HUES6 (cell line): ENCODE measurements around the gene DCC.

Experiments
- H3K27ac ChIP-seq: 2 replicates; pipeline ENCODE4 v1.7.0; 2013; ENCODE audit warnings: low read depth, mild to moderate bottlenecking, low read length, inconsistent platforms
- H3K27me3 ChIP-seq: 2 replicates; pipeline ENCODE4 v1.6.1; 2013; ENCODE audit warnings: low read length; ENCODE audit not compliant: control insufficient read depth, insufficient read depth
- H3K36me3 ChIP-seq: 2 replicates; pipeline ENCODE4 v1.6.1; 2013; ENCODE audit warnings: low read length; ENCODE audit not compliant: control insufficient read depth, insufficient read depth
- H3K4me1 ChIP-seq: 2 replicates; pipeline ENCODE4 v1.6.1; 2013; ENCODE audit warnings: low read length; ENCODE audit not compliant: control insufficient read depth, insufficient read depth
- H3K4me3 ChIP-seq: 2 replicates; pipeline ENCODE4 v1.5.1; 2013; ENCODE audit warnings: low read depth, low read length
- H3K9ac ChIP-seq: one replicate; pipeline ENCODE4 v1.6.1; 2013; ENCODE audit warnings: mild to moderate bottlenecking, low read length
- H3K9me3 ChIP-seq: 2 replicates; pipeline ENCODE4 v1.6.1; 2013; ENCODE audit warnings: low read depth, low read length; ENCODE audit not compliant: control insufficient read depth, insufficient read depth

The DCC gene

DNA sequence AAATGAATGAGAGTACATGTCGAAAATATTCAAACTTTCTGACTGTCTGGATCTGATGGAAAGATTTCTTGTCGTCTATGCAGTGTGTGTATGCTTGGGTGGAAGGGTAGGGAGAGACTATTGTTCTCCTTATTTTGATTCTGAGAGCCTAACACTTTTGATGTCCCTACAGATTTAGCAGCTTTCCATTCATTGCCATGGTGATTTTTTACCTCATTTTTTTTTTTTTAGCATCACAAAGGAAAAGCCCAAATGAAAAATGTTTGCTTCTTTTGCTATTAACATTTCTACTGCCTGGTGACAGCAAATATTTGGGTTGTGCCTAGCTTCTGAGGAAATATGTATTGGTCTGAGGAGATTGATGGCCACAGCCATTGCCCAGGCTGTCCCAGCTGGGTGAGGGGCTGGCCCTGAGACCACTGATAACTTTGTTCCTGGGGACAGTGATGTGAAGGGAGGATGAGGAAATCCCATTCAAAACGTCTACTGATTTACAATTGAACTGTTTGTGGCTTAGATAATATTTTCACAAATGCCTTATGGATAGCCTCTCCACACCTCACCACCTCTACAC, 558.6 kb downstream of the DCC start:
- no peak overlapping the region for H3K9ac ChIP-seq
- no peaks in the 10 kb centered on the region for H3K36me3 ChIP-seq
- no peak overlapping the region for H3K4me3 ChIP-seq
- H3K4me1 ChIP-seq = no peaks in the 10 kb centered on the region; the same call in 1 of the 2 replicates
- H3K27me3 ChIP-seq = no peaks in the 10 kb centered on the region
- no peak overlapping the region for H3K27ac ChIP-seq
- no peaks in the 10 kb centered on the region for H3K9me3 ChIP-seq

DNA sequence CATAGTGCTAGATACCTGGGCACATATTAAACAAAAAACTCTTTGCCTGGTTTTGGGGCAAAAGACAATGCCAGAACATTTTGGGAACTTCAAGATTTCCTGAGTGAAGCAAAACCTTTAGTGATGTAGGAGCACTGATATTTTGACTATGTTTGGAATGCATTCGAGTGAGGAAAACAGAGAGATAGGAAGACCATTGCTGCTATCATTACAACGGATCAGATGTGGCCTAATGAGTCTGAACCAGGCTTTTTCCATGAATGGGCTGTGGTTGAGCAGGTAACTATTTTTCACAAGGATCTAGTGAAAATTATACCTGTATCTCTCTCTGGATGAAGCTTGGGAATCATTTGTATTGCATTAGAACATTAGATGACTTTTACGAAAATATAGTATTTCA, 562.2 kb downstream of the DCC start:
- Histone ChIP-seq H3K27ac (no peak overlapping the region), H3K9me3 (no peaks in the 10 kb centered on the region), H3K4me3 (no peak overlapping the region), H3K27me3 (no peaks in the 10 kb centered on the region), H3K4me1 (no peaks in the 10 kb centered on the region; the same call in 1 of the 2 replicates), H3K36me3 (no peaks in the 10 kb centered on the region), H3K9ac (no peak overlapping the region)

DNA sequence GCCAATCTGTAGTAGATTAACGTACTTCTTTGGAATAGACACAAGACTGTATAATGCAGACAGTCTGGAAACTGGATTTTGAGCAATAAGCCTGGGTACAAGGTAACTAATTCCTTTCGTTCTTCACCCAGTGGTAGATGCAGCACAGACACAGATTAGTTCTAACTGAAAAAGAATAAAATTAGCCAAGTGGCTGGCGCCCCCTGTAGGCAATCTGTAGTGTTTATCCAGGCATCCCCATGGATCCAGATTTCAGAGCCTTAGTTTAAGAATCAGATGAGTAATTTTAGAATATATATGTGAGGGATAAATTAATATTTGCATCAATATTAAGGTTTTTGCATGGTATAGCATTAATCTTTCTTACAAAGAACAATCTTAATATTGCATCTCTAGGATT, 563.9 kb downstream of the DCC start:
- H3K27me3 ChIP-seq = no peaks in the 10 kb centered on the region
- no peak overlapping the region for H3K9ac ChIP-seq
- H3K4me3 ChIP-seq = no peak overlapping the region
- no peak overlapping the region for H3K27ac ChIP-seq
- no peaks in the 10 kb centered on the region for H3K9me3 ChIP-seq
- no peaks in the 10 kb centered on the region for H3K36me3 ChIP-seq
- peaks cover 4% of the 10 kb centered on the region; the same call in 1 of the 2 replicates for H3K4me1 ChIP-seq

DNA sequence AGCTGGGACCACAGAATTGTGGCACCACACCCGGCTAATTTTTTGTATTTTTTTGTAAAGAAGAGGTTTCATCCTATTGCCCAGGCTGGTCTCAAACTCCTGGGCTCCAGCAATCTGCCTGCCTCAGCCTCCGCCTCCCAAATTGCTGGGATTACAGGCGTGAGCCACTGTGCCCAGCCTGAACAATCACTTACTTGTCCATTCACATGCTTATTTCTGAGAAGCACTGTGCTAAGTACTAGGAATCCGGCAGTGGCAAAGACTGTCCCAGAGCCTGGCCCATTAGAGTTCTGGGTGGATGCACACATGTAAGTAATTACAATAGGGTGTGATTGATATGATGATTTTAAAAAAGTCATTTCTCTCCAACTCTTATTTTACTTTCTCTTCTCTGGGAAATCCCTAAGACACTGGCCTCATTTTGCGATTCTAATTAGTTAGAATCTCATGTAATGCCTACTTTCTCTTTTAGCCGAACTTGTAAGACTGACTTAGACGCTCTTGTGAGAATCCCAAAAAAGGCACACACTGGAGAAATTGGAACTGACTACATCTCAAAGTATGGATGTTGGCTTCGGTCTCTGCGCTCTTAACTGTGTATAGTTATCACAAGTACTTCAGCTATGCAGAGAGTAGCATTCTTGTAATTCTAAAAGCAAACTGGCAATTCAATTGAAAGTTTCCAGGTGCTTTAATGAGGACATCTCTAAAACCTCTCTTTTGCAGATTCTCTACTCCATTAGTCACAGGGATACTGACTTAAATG, 567.7 kb downstream of the DCC start:
- H3K27me3 ChIP-seq = no peaks in the 10 kb centered on the region
- H3K4me1 ChIP-seq = peaks cover 4% of the 10 kb centered on the region; the same call in 1 of the 2 replicates
- no peak overlapping the region for H3K27ac ChIP-seq
- no peaks in the 10 kb centered on the region for H3K9me3 ChIP-seq
- no peak overlapping the region for H3K4me3 ChIP-seq
- no peaks in the 10 kb centered on the region for H3K36me3 ChIP-seq
- H3K9ac ChIP-seq = no peak overlapping the region

DNA sequence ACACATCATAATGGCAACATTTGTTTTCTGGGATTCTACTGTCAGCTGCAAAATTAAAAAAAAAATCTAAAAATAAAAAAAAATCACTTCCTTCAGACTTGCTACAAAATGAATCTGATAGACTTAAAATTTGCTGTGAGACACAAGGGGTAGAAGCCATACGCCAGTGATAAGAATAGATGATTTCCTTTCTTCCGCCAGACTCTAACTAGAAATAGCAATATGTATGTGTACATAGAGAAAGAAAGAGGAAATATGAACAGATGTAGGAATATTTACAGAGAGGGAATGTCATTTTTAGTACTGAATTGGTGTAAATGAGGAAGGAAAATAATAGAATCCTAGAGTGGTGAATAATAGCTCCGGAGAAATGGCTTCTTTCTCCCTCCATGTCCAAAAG, 574.2 kb downstream of the DCC start:
- Histone ChIP-seq H3K4me3 (no peak overlapping the region), H3K4me1 (no peaks in the 10 kb centered on the region), H3K27me3 (no peaks in the 10 kb centered on the region), H3K9ac (no peak overlapping the region), H3K27ac (no peak overlapping the region), H3K36me3 (no peaks in the 10 kb centered on the region), H3K9me3 (no peaks in the 10 kb centered on the region)

DNA sequence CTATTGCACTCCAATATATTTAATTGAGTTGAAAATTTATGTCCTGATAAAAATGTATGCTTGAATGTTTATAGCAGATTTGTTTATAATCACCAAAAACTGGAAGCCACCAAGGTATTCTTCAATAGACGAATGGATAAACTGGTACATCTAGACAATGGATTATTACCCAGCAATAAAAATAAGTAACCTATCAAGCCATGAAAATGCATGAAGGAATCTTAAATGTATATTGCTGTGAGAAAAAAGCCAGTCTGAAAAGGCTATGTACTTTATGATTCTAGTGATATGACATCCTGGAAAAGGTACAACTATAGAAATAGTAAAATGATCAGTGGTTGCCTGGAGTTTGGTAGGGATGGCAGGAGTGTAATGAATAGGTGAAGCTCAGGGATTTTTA, 580.7 kb downstream of the DCC start:
- H3K9me3 ChIP-seq = no peaks in the 10 kb centered on the region
- no peaks in the 10 kb centered on the region for H3K27me3 ChIP-seq
- no peaks in the 10 kb centered on the region for H3K4me1 ChIP-seq
- H3K9ac ChIP-seq = no peak overlapping the region
- H3K4me3 ChIP-seq = no peak overlapping the region
- no peak overlapping the region for H3K27ac ChIP-seq
- H3K36me3 ChIP-seq = no peaks in the 10 kb centered on the region

DNA sequence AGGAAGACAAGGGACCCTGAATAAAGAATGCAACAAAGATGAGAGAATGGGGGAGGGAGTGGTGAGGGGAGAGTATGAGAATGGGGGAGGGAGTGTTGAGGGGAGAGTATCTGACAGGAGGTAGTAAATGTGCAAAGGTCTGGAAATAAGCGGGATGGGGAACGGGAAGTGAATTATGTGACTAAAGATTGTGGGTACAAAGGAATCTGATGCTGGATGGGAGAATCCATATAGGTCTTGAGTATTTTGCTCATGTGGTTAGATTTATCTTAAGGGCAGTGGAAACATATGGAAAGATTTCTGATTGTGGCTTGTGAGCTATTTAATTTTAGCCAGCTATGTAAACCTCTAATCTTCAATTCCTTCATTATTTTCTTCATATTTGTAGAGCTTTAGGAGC, 593.4 kb downstream of the DCC start:
- Histone ChIP-seq H3K9me3 (no peaks in the 10 kb centered on the region), H3K27me3 (no peaks in the 10 kb centered on the region), H3K36me3 (no peaks in the 10 kb centered on the region), H3K4me1 (no peaks in the 10 kb centered on the region), H3K27ac (no peak overlapping the region), H3K4me3 (no peak overlapping the region), H3K9ac (no peak overlapping the region)

DNA sequence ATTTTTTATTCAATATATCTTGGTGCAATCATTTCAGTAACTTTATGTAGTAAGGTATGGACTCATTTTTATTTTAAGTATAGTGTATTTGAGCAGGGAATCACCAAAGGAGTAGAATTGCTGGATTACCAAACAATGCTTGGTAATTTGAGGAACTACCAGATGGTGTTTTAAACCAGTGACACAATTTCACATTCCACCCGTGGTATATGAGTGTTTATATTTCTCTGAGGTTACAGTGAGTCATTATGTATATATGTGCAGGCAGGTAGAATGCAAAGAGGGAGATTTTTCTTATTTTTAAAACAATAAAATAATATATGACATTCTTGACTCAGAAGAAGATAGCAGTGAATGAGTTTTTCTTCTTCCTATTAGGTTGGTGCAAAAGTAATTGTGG, 596.9 kb downstream of the DCC start:
- Histone ChIP-seq H3K9ac (no peak overlapping the region), H3K4me3 (no peak overlapping the region), H3K36me3 (no peaks in the 10 kb centered on the region), H3K27me3 (no peaks in the 10 kb centered on the region), H3K4me1 (no peaks in the 10 kb centered on the region), H3K9me3 (no peaks in the 10 kb centered on the region), H3K27ac (no peak overlapping the region)

DNA sequence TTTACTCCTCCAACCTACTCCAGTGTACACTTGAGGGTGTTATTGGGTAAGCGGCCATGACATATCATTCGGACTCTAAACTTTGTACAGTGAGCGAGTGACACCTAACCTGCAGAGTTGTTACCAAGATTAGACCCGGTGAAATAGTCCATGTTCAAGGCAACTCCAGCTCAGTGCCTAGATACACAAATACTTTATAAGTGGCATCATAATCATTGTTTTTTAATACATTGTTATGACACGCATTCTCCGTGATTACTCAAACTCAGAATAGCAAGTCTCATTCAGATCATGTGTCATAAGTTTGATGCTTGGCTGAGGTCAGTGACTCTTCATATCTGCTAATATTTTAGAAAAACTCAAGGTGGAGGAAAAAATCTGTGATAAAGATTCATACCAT, 597.8 kb downstream of the DCC start:
- Histone ChIP-seq H3K9me3 (no peaks in the 10 kb centered on the region), H3K27me3 (no peaks in the 10 kb centered on the region), H3K36me3 (no peaks in the 10 kb centered on the region), H3K4me1 (no peaks in the 10 kb centered on the region), H3K9ac (no peak overlapping the region), H3K4me3 (no peak overlapping the region), H3K27ac (no peak overlapping the region)

DNA sequence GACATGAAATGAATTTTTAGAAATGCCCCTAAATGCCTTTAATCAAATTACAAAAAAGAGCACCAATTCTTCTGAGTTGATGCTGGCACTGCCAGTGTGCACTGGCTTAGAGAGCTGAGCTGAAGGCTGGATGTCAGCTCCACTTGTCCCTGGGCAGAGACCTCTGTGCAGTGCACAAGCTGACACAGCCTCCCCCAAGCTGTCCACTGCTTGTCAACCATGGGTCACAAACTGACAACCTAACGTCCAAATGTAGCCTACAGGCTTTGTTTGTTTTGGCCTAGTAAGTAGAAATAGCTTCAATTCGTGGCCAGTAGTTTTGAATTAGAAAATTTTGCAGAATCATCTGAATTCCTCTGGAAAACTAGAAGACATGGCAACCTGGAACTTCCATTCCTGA, 605.6 kb downstream of the DCC start:
- H3K36me3 ChIP-seq = no peaks in the 10 kb centered on the region
- H3K27ac ChIP-seq = no peak overlapping the region
- H3K9ac ChIP-seq = no peak overlapping the region
- no peaks in the 10 kb centered on the region for H3K9me3 ChIP-seq
- no peak overlapping the region for H3K4me3 ChIP-seq
- no peaks in the 10 kb centered on the region for H3K4me1 ChIP-seq
- H3K27me3 ChIP-seq = no peaks in the 10 kb centered on the region

DNA sequence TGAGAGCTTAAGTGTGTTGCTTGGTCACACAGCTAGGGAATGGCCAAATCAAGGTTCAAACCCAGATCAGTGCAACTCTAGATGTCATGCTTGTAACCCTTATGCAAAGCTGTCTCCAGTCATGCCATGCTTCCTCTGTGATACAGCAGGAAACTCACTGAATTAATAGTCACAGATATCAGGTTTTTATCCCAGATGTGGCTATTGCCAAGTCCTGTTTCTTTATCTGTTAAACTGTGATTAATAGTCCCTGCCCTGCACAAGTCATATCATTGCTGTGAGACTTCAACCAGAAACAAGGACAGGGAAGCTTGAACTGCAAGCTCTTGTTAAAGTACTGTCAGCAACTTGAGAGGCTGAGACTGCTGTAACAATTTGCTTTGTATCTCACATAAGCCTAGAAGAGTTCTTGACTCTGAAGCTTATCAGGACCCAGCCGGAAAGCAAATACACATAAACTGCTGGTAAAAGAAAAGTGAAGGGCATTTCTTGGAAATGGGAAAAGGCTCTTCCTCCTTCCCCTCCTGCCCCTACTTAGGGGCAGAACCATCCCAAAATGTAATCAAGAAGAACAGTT, 609.0 kb downstream of the DCC start:
- Histone ChIP-seq H3K27ac (no peak overlapping the region), H3K27me3 (no peaks in the 10 kb centered on the region), H3K36me3 (no peaks in the 10 kb centered on the region), H3K9ac (no peak overlapping the region), H3K9me3 (no peaks in the 10 kb centered on the region), H3K4me3 (no peak overlapping the region), H3K4me1 (no peaks in the 10 kb centered on the region)
